Measurements from ENCODE around the gene DHPS.
"Not testable (repeated sequence)": the region's sequence is repeated elsewhere in the genome, so short reads cannot be mapped to it uniquely, and the experiment has no call there.

The DHPS gene

DNA sequence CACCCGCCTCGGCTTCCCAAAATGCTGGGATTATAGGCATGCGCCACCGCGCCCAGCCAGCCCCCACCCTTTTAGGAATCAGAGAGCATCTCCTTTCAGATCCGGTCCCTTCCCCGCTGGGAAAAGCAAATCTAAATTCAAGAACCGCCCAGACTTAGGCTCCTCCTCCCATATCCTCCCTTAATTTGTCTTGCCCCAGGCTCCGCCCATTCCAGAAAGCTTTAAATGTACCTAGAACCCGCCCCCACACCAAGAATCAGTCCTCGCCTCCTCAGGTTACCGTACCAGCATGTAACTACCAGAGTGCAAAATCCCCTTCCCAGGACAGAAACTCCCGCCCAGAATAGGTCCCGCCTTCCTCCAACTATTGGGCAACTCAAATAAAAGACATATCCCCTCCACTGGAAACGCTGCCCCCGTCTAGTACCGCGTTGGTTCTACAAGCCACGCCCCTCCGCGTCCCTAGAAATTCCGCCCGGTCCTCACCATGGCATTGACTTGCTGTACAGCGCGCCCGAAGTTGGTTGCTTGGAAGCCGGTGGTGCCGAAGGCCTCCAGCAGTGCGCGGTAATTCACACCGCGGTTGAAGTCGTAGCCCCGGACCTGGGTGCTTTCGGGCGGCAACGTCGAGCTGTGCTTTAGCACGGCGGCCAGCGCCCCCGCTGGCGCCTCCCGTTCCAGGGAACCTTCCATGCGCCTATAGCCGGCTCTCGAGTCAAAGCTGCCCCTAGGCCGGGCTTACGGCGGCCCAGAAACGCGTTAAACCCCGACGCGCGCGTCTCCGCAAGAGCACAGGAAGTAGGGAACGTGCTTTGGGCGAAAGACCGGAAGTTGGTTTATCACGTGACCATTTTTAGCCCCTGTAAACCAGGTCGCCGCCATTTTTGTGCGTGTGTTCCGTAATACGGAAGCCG lies at the start of gene DHPS:
TSS of gene DHPS (minus strand) at position 807 of the 914 bp plus-strand sequence. CDS start at position 693, 114 bp downstream.
- DNase-seq (ENCODE audit: low read depth in 3 of 3), result peak; percentile 74 to 85 (median 80)

DNA sequence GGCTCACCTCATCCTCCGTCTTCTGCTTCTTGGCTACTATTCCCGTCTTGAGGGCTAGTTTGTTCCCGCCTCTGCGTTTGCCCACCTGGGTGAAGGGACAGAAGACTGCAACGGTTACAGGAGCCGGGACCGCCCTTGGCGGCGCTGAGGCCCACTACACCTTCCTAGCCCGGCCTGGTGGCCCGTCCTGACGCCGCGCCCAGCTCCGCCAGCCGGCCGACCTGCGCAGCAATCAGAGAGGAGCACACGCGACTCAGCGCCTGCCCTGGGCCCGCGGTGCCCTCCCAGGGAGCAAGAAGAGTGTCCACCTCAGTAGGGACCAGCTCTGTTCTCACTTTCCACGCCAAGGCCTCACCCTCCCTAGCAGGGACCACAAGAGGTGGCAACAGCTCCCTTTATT lies 49.7 kb upstream of the DHPS start:
- no peak for DNase-seq (ENCODE audit: low read depth in 3 of 3)

DNA sequence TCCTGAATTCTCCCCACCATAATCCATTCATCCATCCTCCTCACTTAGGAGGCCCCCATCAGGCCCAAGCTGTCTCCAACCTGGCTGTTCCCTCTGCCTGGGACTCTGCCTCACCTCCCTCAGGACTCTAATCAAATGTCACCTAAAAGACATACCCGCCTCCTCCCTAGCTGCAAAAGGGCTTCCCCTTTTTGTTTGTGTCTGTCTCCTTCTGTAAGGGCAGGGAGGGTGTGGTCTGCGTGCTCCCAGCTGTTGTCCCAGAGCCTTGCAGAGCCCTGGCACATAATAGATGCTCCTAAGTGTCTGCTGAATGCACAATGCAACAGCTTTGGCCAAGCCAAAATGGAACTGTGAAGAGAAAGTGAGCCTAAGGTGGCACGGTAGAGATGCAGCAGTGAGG lies 48.4 kb upstream of the DHPS start:
- DNase-seq (ENCODE audit: low read depth in 3 of 3), result no peak

- DNase-seq (ENCODE audit: low read depth in 3 of 3), result no peak
Measured at GRCh38 chr19:12727745-12728433, 46.2 kb upstream of the DHPS start.

- no peak for DNase-seq (ENCODE audit: low read depth in 3 of 3)
Measured at GRCh38 chr19:12726988-12727316, 45.3 kb upstream of the DHPS start.

GRCh38 chr19:12725612-12726011 lies 43.9 kb upstream of the DHPS start:
- DNase-seq (ENCODE audit: low read depth in 3 of 3), result not testable (repeated sequence)

GRCh38 chr19:12723641-12724426 lies 42.2 kb upstream of the DHPS start, which contains the start of gene TNPO2:
Gene TNPO2, minus strand, starts transcription at chr19:12723932. Its CDS starts 2,955 bp downstream, at chr19:12720977.
- peak; percentile 38 to 63 (median 62) for DNase-seq (ENCODE audit: low read depth in 3 of 3)

DNA sequence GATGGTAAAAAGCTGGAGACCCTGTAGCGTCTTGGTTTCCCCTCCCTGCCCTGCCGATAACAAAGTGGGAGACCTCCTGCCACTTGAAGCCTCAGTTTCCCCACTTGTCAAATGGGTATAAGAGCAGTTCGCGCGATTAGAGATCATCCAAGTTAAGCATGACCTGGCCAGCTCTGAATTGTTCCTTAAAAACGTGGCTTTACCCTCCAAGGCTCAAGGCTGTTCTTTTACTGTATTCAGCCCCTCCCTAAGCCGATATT lies 41.6 kb upstream of the DHPS start:
- DNase-seq (ENCODE audit: low read depth in 3 of 3), result no peak

DNA sequence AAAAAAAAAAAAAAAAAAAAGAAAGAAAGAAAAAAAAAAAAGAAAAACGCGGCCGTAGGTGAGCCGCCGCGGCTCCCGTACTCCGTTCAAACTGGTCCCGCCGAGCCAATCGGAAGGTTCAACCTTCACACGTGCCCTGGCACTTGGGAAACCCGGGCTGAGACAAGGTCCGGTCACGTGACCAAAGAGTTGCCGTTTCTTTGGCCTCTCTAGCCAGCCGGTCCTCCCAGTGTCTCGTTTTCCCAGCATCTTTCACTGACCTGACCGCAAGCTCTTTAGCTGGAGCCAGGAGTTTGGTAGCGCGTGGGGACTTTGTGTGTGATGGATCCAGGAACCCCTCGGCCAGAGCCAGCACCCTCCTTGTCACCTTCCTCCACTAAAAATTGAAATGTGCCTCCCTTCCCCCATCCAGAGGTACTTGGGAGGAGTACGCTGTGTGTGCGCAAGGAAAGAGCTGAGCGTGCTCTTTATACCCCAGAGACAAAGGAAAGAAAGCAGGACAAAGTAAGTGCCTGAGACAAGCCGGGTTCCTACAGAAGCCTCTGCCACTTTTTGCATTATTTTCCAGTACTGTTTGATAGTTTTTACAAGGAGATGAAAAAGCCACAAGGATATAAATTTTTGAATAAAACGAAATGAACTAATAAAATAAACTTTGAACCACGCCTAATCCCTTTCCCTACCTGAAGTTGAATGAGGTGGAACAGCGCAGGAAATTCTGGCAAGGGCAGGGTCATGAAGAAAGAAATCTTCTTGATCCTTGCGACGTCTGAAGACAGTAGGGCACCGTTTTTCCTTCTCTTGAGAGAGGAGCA lies 41.1 kb upstream of the DHPS start:
- peak; percentile 75 to 91 (median 84) for DNase-seq (ENCODE audit: low read depth in 3 of 3)

GRCh38 chr19:12721656-12722565 lies 40.2 kb upstream of the DHPS start:
- peak in 1 of 3 experiments; percentile 31 for DNase-seq (ENCODE audit: low read depth in 3 of 3)

GRCh38 chr19:12720851-12721655 lies 39.4 kb upstream of the DHPS start:
- DNase-seq (ENCODE audit: low read depth in 3 of 3), result no peak

DNA sequence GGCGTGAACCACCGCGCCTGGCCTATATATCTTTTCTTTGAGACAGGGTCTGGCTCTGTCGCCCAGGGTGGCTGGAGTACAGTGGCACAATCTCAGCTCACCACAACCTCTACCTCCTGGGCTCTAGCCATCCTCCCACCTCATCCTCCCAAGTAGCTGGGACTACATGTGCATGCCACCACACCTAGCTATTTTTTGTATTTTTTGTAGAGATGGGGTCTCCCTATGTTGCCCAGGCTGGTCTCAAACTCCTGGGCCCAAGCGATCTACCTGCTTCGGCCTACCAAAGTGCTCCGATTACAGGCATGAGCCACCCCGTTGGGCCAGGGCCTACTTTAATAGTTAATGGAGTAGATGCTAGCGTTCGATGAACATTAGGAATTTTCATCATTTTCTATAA lies 38.6 kb upstream of the DHPS start:
- no peak for DNase-seq (ENCODE audit: low read depth in 3 of 3)

DNA sequence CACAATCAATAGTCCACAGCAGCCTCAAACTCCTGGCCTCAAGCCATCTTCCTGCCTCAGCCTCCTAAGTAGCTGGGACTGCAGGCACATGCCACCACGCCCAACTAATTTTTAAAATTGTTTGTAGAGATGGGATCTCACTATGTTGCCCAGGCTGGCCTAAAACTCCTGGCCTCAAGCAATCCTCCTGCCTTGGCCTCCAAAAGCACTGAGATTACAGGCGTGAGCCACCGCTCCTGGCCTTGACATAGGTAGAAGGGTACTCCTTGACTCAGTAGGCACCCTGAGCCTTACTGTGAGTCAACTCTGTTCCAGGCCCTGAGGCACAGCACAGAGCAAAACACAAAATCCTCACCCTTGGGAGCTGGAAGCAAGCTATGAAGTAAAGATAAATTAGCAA lies 34.2 kb upstream of the DHPS start:
- DNase-seq (ENCODE audit: low read depth in 3 of 3), result no peak

GRCh38 chr19:12715102-12715501 lies 33.4 kb upstream of the DHPS start:
- DNase-seq (ENCODE audit: low read depth in 3 of 3), result no peak

GRCh38 chr19:12713304-12713703 lies 31.6 kb upstream of the DHPS start:
- DNase-seq (ENCODE audit: low read depth in 3 of 3), result not testable (repeated sequence)

- not testable (repeated sequence) for DNase-seq (ENCODE audit: low read depth in 3 of 3)
Measured at GRCh38 chr19:12712077-12712476, 30.4 kb upstream of the DHPS start.

DNA sequence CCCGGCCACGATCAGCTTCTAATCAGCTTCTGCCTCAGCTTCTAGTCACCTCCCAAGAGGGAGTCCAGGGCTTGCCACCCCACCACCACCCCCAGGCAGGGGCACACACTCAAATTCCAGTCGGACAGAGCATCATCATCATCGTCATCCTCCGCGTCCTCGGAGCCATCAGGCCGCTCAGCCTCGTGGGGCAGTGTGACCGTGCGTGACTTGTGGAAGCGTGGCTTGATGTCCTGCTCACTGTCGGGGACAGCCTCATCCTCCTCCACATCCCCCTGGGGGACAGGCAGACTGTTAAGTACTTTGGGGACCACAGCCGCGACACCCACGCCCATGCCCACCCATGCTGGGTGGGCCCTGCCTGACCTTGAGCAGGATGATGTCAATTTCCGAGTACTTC lies 29.5 kb upstream of the DHPS start:
- no peak for DNase-seq (ENCODE audit: low read depth in 3 of 3)

DNA sequence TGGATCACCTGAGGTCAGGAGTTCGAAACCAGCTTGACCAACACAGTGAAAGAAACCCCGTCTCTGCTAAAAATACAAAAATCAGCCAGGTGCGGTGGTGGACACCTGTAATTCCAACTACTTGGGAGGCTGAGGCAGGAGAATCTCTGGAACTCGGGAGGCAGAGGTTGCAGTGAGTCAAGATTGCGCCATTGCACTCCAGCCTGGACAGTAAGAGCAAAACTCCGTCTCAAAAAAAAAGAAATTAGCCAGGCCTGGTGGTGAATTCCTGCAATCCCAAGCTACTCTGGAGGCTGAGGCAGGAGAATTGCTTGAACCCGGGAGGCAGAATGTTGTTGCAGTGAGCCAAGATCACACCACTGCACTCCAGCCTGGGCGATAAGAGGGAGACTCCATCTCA lies 27.0 kb upstream of the DHPS start:
- no peak for DNase-seq (ENCODE audit: low read depth in 3 of 3)

DNA sequence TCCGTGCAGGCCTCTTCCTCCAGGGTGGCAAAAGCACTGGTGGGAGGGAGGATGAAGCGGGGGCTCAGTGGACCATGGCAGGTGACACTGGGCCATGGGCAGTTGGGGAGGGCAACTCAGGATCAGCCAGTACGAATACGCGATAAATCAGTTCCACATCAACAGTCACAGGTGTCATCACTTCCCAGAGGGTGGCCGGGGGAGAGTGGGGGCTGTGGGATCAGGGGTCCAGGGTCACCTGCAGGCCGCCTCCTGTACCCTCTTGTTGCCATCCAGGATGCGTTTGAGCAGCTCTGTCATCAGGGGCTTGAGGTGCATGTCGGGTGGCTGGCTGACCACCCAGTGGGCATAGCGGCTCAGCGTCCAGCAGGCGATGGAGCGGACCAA lies 24.6 kb upstream of the DHPS start:
- no peak for DNase-seq (ENCODE audit: low read depth in 3 of 3)
